Inflammatory macrophage (primary cell): ENCODE results near the gene AGER.
"Not testable (repeated sequence)": the region's sequence is repeated elsewhere in the genome, so short reads cannot be mapped to it uniquely, and the experiment has no call there.

Source experiments
- DNase-seq, 2 donors: peaks; one replicate each; pipeline ENCODE4 v3.0.0-alpha.2; 2020 to 2022

AGER gene

DNA sequence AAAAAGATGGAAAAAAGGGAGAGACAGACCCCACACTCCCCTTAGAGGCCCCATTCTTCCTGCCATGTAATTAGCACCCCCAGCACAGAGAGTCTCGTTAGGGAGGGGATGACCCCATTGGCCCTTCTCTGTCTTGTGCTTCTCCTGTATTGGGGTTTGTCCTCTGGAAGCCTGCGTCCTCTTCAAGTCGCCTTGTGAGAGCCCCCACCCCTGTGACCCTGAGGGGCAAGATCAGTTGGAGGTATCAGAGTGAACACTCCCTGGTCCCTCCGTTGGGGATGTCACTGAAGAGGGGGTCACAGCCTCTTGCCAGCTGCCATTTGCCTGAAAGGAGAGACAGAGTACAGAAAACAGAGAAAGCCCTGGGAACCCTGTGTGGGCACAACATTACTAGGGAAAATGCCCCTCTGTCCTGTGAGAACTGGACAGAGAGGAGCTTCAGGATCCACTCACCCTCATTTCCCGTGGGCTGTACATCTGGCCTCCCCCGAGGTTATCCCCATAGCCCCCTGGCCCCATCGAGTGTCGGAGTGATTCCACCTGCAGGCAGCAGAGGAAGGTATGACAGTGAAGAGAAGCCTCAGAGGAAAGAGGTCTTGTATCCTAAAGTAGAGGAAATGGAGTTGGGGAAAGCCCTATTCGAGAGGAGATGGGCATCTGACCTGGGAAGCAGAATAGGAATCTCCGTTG, 2.2 kb upstream of the AGER start:
- not testable (repeated sequence) for DNase-seq

DNA sequence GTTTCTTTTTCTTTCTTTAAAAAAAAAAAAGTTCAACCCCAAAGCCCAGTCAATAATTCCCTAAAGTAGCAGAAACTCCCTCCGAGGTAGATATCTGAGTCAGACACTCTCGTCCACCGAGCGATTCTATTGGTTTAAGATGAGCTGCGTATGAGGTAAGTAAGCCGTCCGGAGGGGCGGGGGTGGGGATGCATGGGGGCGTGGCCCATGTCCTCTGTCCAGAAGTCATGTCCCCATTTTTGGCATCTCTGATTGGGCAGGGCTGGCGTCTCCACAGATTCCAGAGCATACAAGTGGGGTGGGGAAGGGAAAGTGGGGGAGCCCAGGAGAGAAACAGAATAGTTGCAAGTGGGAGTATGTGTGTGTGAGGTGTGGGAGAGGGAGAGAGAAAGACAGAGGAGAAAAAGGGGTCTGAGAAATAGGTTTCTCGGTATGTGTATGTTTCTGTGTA, 1.7 kb upstream of the AGER start:
- DNase-seq: peak; percentile 38 to 64

DNA sequence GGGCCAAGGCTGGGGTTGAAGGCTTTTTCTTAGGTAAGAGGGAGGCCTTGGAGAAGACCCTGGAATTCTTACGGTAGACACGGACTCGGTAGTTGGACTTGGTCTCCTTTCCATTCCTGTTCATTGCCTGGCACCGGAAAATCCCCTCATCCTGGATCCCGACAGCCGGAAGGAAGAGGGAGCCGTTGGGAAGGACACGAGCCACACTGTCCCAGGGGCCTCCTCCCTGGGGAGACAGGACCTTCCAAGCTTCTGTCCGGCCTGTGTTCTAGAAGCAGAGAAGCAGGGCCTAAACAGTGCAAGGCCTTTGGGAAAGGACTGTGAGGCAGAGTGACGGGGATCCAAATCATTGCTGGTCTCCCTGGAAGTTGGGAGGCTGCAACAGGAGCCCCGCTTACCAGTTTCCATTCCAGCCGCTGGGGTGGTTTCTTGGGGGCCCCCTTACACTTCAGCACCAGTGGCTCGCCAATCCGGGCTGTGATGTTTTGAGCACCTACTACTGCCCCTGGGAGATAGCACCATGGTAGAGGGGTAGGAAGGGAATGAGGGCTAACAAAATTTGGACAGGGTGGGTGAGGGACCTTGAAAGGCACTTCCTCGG, 470 bp downstream of the AGER start:
- DNase-seq: no peak

DNA sequence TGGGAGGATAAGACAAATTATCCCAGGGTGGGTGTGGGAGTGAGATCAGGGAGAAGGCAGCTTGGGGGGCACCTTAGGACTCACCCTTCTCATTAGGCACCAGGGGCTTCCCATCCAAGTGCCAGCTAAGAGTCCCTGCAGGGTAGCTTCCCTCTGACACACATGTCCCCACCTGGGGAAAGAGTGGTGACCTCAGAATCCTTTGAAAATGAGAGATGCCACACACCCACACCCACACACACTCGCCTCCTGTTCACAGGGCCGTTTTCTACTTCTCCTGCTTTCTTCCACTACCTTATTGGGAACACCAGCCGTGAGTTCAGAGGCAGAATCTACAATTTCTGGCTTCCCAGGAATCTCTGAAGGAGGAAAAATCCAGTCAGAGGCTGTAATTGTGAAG, 1.0 kb downstream of the AGER start:
- DNase-seq: no peak

DNA sequence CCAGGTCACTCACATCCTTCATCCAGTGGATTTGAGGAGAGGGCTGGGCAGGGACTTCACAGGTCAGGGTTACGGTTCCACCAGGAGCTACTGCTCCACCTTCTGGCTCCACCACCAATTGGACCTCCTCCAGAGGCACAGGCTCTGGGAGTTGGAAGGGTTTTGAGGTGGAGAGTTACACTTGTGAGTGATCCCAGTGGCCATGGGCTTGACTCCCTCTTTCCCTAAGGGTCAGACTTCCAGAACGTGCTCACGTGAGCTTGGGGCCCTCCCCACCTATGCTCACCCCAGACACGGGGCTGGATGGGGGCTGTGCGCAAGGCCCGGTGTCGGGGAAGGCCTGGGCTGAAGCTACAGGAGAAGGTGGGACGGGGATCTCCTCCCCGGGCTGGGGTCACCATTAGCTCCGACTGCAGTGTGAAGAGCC, 1.5 kb downstream of the AGER start:
- no peak for DNase-seq

DNA sequence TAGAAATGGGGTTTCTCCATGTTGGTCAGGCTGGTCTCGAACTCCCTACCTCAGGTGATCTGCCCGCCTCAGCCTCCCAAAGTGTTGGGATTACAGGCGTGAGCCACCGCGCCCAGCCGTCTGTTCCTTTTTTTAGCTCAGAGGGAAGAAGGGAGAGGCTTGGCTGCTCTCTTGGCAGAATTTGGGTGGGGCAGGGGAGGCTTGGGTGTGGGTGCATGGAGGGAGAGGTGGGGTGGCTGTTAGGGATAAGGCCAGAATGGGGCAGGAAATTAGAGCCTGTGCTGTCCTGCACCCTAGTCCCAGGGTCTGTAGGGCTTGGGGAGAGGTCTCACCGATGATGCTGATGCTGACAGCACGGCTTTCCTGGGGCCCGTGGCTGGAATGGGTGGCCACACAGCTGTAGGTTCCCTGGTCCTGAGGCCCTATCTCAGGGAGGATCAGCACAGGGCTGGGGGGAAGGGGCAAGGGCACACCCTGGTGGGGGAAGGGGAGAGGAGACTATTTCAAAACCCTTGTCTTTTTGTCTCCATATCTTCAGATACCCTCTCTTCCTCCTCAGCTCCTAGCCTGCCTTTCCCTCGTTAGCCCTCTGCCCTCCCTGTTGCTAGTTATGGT, 2.0 kb downstream of the AGER start:
- no peak for DNase-seq

DNA sequence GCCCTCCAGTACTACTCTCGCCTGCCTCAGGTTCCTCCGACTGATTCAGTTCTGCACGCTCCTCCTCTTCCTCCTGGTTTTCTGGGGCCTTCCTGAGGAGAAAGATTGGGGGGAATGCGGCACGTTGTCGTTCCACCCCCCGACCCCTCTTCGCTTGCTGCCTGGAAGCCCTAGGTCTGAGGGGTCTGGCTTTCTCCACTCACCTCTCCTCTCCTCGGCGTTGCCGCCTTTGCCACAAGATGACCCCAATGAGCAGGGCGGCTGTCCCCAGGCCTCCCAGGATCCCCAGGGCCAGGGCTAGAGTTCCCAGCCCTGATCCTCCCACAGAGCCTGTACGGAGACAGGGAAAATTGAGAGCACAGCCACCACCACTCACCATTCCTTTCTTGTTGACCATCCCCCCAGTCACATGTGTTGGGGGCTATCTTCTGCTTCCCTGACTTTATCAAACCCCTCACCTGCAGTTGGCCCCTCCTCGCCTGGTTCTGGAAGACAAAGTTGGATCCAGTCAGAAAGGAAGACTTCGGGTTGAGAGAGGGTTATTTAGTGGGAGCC, 2.8 kb downstream of the AGER start:
- no peak for DNase-seq

DNA sequence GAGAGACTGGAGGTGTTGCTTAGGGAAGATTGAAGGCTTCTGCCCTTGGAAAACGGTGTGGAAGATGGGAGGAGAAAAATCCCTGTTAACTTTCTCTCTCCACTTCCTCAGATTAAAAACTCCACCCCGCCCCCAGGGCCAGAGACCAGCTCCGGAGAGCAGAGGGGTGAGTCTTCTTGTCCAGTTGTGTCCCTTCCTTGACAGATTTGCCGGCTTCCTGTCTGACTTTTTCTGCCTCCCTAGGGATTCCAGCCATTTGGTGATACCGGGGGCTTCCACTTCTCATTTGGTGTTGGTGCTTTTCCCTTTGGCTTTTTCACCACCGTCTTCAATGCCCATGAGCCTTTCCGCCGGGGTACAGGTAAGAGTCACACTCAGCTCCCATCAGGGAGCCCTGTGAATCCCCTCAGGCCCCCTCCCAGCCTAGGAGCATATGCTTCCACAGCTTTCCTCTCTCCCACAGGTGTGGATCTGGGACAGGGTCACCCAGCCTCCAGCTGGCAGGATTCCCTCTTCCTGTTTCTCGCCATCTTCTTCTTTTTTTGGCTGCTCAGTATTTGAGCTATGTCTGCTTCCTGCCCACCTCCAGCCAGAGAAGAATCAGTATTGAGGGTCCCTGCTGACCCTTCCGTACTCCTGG, 4.2 kb downstream of the AGER start:
- DNase-seq: no peak

DNA sequence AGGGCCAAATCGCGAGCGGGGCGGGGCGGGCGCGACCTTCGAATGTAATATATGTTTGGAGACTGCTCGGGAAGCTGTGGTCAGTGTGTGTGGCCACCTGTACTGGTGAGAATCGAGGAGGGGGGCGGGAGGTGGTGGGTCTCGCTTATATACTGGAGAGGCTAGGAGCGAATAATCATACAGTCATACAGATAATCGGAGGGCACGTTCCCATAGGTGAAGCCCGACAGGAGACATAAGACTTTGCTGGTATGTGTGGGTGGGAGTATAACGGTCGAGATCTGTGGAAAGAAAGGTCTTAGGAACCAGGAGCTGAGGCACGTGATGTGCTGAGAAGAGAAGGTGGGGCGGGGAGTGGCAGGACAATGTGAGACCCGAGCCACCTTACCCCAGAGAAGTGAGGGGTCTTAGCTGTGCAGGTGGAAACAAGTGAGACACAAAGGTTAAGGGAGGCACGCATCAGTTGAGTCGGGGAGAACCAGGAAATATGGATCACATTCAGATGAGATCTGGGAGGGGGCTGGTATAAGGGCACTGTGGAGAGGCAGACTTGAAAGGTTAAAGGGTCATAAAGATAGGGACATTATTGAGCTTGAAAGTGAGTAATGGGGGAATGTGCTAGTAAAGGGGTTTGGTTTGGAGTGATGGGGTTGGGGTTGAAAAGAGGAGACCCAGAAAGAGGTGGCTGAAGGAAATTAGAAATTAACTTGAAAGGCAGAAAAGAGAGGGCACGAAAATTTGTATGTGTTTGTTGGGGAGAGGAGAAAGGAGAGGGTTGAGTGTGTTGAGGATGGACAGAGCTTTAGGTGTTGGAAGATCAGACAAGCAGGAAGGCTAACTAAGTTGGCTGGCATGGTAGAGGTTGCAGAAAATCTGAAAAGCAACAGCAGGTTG, 5.3 kb downstream of the AGER start:
- no peak for DNase-seq

DNA sequence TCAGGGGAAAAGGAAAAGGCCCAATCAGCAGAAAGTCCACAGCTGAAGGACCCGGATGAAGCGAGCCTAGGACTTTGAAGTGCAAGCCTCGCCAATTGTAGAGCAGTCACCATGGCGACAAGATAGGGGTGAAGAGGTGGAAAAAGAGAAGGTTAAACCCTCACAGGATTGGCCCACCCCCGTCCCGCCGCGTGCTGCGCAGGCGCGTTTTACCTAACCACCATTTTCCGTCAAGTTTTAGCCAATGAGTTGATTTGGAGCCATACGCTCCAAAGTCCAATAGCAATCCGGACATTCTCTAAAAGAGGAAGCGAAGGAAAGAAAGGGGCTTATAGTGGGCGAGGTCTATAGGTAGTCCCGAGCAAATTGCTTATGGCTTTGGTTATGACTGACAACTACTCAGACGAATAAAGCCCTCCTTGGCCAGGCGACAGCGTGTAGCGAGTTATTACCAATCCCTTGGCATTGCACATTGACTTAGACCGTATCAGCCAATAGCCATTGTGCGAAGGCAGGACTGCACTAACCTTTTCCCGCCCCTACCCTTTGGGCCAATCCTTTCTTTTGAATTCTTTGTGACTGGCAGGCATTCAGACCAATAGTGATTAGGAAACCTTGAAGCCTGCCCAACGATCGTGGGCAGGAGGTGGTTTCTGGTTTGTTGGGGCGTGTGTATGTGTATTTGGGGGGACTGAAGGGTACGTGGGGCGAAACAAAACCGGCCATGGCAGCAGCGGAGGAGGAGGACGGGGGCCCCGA, 6.1 kb downstream of the AGER start, which contains the start of gene RNF5:
RNF5 (plus strand) TSS at position 618 of the 759 bp plus-strand sequence; CDS start at position 725, 107 bp downstream.
- DNase-seq: peak; percentile 100

DNA sequence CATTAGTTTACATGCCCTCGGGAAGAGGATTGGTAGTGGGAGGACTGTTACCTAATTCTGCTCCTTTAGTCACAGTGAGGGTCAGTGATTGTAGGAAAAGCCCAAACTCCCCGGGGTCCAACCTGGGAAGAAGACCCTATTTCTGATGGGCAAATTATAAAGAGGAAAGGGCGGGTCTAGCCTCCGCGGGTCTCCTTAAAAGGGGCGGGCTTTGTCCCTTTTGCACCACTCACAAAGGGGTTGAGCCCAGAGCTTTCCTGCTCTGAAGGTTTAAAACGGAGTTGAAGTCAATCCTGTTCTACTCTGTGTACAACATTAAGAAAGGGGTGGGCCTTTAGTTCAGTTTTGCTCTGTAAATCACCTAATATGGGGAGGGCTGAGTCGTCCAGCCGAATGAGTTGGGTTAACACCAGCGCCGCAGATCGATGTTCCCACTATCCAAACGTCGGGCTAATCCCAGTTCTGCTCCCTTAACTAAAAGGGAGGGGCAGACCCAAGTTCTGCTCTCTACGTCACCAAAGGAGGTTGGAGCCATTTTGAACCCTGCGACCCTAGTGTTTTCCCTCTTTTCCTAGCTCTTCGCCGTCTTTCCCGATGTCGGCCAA, 6.8 kb downstream of the AGER start:
- peak in 1 of 2 donors; percentile 38 for DNase-seq

DNA sequence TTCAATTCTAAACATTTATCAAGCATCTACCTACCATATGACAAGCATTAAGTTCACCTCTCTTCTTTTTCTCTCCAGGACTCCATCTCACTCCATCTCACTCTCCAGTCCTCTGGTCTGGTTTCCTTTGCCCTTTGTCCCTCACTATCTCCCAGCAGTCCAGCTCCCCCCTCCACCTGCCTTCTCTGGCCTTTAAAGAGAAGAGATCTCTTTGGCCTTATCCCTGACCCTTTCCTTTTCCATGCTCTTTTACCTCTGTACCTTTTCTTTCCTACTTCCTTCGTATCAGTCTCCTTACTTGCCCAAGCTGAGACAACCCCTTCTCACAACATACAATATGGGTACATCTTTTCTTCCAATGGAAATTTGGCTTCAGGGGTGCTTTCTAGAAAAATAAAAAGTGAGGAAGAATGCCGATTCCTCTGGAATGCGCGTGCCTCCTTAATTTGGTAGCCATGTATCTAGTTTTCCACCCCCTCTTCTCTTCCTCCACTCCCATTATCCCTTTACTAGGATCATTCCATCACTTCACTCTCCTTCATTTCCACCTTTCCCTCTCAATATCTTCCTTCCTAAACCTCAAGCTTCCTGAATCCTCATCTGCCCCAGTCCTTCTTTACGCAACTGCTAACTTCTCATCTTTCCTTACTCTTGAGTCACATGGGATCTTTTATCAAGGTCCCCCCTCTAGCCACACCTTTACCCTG, 7.4 kb downstream of the AGER start:
- DNase-seq: no peak

DNA sequence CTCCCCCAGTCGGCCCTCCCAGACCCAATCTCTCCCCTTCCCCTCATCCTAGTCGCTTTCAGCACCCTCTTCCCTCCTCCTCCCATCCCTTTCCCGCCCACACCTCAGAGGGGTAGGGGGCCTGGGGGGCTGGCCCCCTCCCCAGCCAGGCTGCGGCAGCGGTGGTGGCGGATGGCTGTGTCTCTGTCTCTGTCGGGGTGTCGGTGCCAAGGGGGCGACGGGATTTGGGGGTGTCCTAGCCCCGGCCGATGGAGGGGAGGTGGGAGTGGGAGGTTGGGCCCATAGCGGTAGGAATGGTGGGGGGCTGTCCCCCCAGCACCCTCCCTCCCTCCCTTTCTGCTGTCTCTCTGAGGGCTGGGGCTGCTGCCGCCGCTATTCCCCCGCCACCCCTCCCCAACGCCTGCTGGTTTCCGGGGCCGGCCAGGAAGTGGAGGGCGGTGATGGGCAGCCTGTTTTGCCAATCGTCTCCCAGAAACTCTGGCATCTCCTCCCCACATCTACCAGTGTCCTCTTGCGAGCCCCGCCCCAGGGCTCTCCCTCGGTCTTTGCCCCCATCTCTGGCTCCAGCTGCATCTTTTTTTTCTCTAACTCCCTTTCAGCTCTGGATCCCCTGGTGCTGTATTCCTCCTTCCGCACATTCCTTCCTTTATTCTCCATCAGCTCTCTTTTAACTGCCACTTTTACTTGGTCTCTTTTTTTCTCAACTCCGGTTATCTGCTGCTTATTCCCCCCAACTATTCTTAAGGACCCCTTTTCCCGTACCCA, 8.2 kb downstream of the AGER start, which contains the start of gene AGPAT1:
AGPAT1 (minus strand) TSS at position 374 of the 765 bp plus-strand sequence. CDS start 4,588 bp downstream, outside the sequence.
- DNase-seq: peak; percentile 94 to 96

DNA sequence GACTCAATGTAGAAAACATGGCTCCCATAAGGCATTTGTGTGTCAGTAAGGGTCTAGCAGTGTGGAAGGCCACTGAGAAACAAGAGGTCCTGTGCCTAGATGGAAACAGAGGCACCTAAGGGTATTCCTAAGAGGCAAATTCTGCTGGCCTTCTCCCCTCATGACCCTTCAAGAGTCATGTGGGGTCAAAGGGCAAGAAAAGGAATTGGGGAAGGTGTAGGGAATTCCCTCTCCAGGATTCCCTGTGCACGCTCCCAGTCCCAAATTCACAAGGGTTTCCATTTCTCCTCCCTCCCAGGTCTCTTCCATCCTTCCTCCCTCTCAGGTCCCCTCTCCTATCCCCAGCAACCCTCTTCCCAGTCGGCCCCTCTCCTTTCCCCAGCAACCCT, 8.7 kb downstream of the AGER start:
- no peak for DNase-seq

DNA sequence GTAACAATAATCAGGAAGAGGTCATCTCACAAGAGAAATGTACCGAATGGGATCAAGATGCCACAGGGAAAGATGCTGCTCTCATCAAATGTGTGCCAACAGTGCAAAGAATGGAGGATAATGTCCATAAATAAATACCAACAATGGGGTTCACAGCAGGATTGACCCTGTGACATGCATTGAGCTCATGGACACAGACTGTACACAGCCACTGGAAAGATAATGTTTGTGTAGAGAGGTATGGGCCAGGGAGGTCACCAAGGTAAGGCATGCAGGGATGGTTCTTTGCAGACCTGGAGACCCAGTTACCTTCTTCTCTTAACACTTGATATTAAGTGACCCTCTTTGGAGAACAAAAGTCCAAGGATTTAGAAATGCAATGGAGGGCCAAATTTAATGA, 9.6 kb downstream of the AGER start:
- DNase-seq: no peak

DNA sequence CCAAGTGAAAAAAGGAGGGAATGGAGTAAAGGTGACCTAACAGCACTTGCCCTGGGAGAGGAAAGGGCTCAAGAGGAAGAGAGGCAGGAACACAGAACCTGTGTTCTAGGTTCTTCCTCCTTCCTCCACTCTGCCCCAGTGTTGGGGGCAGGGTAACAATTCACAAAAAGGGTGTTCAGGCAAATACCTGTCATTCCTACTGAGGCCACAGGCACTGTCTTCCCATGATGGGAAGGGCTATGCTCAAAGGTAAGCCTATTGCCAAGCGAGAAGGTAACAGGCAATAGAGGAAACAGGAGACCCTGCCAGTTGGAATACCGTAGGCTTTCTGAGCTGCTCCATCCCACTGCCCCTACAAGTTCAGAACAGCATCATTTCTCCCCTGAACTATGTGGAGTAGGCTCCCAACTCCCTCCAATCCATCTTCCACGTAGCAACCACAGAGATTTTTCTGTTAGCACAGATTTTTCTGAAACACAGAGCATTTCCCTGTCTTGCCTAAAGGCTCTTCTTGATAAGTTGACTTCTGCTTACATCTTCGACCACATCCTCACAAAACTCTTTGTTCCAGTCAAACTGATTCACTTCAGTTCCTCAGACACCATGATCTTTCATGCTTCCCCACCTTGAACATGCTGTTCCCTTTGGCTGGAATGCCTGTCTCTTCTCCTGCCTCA, 10.9 kb downstream of the AGER start:
- DNase-seq: no peak

DNA sequence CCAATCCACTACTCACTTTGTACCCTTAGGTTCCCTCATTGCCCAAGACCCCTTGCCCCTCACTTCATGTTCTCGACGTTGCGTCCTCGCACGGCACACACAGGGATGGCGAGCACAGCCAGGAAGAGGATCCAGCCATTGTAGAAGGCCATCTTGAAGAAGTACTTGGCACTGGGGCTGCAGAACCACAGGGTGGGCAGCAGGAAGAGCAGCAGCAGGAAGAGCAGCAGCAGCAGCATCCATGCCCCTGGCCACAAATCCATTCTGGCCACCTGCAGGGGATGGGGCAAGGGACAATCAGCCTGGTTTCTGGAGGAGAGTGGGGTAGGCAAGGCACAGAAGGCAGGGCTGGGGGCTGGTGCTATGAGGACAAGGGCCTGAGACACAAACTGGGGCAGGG, 12.8 kb downstream of the AGER start:
- no peak for DNase-seq

DNA sequence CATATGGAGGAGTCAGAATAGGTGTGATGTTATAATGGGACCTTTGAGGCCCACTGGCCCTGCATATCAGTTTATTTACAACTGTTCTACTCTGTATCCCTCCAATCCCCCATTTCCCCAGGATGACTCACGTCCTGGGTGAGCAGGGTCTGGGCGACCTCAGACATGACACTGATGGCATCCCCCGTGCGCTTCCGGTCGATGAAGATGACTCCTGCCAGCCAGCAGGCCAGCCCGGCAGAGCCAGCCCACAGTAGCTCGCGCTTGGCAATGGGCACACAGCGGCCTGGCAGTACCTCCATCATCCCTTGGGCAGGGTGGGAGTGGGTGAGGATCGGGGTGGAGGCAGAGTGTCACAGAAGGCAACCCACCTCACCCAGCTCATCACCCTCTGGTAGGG, 13.8 kb downstream of the AGER start:
- no peak for DNase-seq
